ENCODE measurements around the gene COMMD4.
A peak's percentile ranks its signal among the peaks of the same experiment; 100 is the strongest.
"Not testable (repeated sequence)": the region's sequence is repeated elsewhere in the genome, so short reads cannot be mapped to it uniquely, and the experiment has no call there.

Gene COMMD4
- long read RNA-seq, donor 1, full-length matches to known transcripts: 50 of 68 reads
- long read RNA-seq, donor 1, partial matches to known transcripts: 18 of 68 reads
- long read RNA-seq, donor 1, other reads (novel, unspliced or antisense): 0 of 68 reads
- long read RNA-seq, donor 2, full-length matches to known transcripts: 29 of 36 reads
- long read RNA-seq, donor 2, partial matches to known transcripts: 7 of 36 reads
- long read RNA-seq, donor 2, other reads (novel, unspliced or antisense): 0 of 36 reads
- long read RNA-seq, donor 3, full-length matches to known transcripts: 22 of 22 reads
- long read RNA-seq, donor 3, partial matches to known transcripts: 0 of 22 reads
- long read RNA-seq, donor 3, other reads (novel, unspliced or antisense): 0 of 22 reads
- long read RNA-seq, donor 4, full-length matches to known transcripts: 33 of 47 reads
- long read RNA-seq, donor 4, partial matches to known transcripts: 14 of 47 reads
- long read RNA-seq, donor 4, other reads (novel, unspliced or antisense): 0 of 47 reads
- long read RNA-seq, donor 5, full-length matches to known transcripts: 47 of 67 reads
- long read RNA-seq, donor 5, partial matches to known transcripts: 20 of 67 reads
- long read RNA-seq, donor 5, other reads (novel, unspliced or antisense): 0 of 67 reads
- long read RNA-seq, donor 6, full-length matches to known transcripts: 31 of 38 reads
- long read RNA-seq, donor 6, partial matches to known transcripts: 7 of 38 reads
- long read RNA-seq, donor 6, other reads (novel, unspliced or antisense): 0 of 38 reads
- long read RNA-seq, donor 7: 0 reads
- long read RNA-seq, donor 8, full-length matches to known transcripts: 47 of 58 reads
- long read RNA-seq, donor 8, partial matches to known transcripts: 11 of 58 reads
- long read RNA-seq, donor 8, other reads (novel, unspliced or antisense): 0 of 58 reads

DNA sequence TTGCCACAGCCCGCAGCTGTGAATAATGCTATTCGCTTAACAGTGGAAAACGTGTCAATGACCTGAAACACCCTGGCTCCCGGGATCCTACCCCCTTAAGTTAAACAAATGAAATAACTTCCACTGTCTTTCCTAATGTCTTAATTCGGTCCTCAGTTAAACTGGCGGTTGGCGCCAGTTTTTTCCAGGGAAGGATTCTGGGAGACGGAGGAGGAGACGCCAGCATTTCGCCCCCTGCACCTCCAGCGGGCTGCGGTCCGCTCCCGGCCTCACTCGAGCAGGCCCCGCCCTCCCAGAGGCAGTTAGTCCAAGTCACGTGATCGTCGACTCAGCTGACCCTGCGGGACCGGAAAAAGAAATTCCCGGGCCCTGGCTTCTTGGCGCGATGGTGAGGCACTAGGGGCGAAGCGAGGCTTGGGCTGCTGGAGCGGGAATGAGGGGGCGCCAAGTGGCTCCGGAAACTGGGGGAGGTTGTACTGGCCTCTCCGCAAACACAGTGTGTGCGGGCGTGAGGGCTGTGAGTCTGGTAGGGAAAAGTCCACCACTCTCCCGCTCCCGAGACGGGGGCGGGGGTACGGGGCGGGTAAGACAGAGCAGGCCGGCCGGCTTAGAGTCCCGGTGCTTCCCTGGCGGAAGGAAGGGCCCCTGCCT lies at the start of gene COMMD4:
Gene COMMD4 (plus strand): TSS at position 359 of the 651 bp plus-strand sequence. CDS start 27 bp downstream, at position 386.
- DNase-seq: peak; percentile 85

DNA sequence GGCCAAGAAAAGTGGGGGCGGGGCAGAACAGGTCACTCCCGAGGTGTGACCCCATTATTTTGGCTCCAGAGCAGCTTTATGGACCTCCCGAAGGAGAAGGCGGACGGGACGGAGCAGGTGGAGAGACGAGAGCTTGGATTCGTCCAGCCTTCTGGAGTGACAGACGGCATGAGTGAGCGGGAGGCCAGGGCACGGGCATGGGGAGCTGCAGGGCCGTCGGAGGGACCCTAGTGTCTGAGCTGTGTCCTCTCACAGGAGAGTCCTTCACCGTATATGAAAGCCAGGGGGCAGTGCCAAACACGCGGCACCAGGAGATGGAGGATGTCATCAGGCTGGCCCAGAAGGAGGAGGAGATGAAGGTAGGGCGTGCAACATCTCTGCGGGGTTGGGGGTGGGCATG lies 42.2 kb upstream of the COMMD4 start:
- not testable (repeated sequence) for DNase-seq

DNA sequence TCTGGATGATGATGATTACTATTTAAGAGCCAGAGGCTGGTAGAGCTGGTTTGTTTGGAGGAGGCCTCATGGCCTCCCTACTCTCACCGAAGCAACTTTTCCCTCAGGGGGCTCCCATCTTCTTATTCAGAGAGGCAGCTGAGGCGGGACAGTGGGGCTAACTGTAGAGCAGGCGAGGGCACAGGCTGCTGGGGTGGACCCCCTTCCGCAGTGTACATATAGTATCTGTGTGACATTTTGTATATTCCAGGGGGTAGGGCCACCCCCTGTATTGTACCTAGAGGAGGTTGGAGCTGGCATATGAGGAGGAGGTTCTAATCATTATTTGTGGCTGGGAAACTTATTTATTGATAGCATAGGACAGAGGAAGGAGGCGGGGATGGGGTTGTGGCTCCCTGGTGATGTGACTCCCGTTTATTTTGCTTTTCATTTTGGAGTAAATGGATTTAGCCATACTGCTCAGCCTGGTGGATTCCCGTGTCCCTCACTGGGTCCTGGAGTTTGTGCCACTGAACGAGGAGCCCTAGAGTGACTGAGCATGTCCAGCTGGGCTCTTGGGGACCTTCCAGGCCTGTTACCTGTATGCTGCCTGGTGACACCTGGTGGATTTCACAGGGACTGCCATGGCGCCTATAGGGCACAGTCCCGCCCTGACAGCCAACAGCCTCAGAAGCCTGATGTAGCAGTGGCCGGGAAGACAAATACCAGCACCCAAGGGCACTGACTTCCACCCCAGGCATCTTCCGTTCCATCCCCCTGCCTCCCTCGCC lies 37.1 kb upstream of the COMMD4 start:
- not testable (repeated sequence) for DNase-seq

DNA sequence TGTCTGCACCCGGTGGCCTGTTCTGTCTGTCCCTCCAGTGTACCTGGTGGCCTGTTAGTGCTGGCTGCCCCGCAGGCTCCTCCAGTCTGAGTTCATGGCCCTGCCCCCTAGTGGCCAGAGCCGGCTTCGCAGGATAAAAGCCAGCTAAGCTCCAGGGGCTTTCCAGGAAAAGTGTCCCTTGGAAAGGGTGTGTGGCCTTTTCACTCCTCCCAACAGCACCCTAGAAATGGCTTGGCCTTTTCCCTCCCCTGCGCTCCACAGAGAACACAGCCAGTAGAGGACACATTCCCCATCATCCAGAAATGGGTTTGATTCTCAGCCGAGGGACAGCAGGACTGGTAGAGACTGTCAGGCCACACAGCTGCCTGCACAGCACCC lies 36.6 kb upstream of the COMMD4 start:
- not testable (repeated sequence) for DNase-seq

DNA sequence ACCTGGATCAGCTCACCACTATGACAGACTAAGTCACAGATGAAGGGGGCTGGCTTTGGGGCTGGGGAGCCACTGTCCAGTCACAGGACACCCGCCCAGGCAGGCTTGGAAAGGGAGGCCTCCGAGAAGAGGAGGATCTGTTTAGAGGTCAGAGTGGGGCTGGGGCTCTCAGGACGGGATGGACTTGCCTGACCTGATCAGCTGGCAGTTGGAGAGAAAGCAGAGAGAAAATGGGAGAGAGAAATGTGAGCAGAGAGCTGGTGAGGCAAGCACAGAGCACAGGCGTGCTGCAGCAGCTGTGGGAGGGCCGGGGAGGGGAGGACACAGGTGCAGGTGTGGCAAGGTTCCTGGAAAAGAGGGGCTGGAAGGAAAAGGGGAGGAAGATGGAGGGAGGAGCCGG lies 35.8 kb upstream of the COMMD4 start:
- not testable (repeated sequence) for DNase-seq

DNA sequence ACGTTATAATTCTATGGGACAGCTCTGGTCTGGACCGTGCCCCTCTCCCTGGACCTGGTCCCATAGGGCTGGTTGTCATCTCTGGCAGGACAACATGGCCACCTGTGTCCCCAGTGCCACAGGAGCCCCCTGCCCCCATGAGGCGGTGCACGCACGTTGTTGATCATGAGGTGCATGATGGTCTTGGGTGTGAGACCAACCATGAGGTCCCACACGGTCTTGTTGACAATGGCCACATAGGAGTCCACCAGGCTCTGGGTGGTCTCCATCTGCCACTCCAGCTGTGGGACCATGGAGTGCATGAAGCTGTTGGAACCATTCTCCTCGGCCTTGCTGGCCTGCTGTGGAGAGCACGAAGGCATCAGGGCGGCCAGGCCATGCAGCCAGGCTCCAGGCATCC lies 33.5 kb upstream of the COMMD4 start:
- no peak for DNase-seq

DNA sequence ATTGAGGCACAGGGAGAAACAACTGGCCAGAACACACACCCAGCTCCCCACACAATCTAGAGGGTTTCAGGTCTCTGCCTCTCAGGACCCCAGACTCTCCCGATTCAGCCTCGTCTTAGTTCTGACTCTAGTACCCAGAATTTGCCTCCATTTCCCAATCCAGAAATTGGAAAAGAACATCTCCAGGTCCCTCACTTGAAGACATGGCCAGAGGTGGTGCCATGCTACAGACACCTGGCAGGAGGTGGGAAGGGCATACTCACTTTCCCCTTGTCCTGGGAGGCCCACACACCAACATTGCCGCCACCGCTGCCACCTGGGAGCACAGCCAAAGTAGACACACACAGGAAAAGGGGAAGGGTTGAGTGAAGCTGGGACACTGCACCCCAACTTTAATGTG lies 33.1 kb upstream of the COMMD4 start:
- not testable (repeated sequence) for DNase-seq

DNA sequence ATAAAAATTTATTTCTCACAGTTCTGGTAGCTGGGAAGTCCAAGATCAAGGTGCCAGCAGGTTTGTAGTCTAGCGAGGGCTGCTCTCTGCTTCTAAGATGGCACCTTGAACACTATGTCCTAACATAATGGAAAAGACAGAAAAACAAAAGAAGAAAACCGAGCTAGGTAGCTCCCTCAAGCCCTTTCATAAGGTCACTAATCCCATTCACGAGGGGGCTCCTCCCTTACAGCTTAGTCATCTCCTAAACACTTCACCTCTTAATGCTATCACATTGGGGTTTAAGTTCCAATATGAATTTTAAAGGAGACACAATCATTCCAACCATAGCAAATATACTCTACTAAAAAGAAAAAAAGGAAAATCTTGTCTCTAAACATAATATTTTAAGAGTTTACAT lies 29.7 kb upstream of the COMMD4 start:
- DNase-seq: no peak

DNA sequence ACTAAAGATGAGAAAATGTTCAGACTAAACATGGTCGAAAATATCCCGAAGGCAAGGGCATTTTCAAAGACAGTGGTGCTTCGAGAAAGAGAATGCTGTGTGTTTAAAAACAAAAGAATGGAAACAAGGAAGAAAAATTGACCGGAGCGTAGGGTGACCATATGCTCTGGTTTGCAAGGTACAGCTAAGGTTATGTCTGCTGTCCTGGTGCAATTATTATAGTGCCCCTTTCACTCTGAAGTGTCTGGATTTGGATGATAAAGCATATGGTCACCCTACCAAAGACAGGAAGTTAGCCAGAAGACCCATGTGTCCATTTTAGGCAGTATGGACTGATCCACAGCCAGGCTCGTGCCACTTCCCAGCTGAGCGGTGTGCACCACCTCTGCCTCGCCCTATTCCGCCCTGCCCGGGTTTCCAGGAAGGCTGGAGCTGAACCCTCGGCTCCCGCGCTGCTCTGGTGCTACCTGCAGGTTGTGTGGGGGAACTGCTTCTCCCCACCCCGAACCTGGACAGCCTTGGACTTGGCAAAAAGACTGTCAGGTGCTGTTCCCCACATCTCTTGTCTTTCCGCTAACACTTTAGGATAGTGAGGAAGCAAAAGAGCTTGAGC lies 28.0 kb upstream of the COMMD4 start:
- DNase-seq: no peak

DNA sequence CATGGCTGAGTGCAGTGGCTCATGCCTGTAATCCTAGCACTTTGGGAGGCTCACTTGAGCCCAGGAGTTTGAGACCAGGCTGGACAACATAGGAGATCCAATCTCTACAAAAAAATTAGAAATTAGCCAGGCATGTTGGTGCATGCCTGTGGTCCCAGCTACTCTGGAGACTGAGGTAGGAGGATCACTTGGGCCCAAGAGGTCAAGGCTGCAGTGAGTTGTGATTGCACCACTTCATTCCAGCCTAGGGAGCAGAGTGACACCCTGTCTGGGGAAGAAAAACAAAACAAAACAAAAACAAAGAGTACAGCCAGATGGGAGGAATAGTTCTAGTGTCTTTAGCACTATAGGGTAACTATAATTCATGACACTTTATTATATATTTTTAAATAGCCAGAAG lies 26.2 kb upstream of the COMMD4 start:
- DNase-seq: no peak

DNA sequence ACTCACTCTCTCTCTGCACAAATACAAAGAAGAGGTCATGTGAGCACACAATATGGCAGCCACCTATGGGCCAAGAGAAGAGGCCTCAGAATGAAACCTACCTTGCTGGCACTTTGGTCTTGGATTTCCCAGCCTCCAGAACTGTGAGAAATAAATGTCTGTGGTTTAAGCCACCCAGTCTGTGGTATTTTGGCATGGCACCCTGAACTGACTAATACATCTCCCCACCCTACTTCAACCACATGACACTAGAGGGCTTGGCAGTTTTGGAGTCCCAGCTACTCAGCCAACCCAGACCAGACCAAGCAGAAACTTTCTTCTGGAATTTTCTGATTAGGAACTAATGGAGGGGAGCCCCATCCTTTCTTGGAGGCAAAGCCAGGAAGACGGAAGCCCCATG lies 23.3 kb upstream of the COMMD4 start:
- not testable (repeated sequence) for DNase-seq

DNA sequence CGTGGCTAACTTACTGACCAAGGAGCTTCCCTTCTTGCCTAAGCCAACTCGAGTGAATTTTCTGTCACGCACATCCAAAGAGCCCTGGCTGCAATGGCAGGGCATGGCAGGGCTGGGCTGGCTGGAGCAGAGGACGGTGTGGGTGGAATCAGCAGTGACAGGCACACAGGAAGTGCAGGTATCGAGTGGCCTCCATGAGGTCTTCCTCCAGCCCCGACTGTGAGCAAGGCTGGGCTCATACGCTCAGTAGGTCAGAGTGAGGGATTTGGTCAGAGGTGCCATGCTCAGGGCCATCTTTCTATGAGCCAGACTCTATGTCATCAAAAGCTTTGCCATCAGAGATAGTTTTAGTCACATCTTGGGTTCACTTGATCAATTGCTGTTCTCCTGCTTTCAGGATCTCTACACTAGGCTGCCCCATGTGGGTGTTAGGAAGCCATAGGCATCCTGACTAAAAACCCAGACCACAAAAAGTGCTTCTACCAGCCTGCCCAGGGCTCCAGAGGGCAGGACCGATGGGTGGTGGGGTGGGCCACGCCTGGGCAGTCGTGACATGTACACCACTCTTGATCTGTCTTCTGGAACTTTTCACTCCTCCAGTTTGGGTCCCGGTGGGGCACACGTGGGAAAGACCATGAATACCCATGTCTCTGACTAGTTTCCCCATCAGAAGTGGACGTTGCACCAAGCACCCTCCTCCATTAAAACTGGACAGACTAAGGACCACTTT lies 22.6 kb upstream of the COMMD4 start:
- no peak for DNase-seq

DNA sequence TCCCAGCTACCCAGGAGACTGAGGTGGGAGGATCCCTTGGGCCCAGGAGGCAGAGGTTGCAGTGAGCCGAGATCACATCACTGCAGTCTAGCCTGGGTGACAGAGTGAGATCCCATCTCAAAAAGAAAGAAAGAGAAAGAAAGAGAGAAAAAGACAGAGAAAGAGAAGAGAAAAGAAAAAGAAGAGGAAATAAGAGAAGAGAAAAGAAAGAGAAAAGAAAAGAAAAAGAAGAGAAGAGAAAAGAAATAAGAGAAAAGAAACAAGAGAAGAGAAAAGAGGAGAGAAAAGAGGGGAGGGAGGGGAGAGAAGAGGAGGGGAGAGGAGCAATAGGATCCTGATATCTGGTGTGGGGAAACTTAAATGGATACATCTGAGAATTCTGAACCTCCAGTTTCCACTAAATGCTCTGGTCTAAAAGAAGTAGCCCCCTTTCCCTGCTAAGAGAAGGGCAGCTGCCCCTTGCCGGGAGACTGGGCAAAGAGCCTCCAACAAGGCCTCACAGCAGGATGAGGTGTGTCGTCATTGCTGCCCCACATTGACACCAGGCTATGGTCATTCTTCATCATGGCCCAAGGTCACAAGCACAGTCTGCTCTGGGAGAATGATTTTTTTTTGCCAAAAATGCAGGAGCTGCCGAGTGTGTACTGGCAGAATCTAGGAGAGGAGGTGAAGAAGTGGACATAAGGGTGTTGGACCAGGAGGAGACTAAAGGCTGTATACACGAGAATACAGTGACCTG lies 21.1 kb upstream of the COMMD4 start:
- DNase-seq: no peak

DNA sequence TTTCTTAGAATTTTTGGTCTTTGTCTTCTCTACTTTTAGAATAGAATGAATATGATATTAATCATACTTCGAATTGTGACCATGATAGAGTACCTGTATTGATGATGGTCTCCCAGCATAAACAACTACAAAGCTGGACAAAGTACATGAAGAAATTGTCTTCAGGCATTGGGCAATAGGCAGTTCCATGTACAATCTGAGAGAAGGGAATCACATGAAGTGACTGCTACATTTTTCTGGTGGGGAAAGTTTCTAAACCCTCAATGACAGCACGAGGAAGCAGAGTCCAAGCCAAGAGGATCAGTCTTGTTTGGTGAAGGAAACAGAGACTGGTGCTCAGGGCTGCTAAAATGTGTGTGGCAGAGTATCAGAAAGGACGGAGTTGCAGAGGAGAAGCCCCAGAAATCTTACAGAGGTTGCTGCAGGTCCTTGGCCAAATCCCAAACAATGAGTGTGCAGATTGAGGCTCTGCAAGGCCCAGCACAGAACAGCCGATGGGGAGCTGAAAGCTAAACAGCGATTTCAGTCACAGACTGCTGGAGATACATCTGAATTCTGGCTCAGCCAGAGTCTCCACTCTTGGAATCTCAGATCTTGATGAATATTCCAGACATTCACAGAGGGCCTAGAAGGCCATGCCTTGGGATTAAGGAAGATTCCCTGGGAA lies 16.5 kb upstream of the COMMD4 start:
- DNase-seq: not testable (repeated sequence)

DNA sequence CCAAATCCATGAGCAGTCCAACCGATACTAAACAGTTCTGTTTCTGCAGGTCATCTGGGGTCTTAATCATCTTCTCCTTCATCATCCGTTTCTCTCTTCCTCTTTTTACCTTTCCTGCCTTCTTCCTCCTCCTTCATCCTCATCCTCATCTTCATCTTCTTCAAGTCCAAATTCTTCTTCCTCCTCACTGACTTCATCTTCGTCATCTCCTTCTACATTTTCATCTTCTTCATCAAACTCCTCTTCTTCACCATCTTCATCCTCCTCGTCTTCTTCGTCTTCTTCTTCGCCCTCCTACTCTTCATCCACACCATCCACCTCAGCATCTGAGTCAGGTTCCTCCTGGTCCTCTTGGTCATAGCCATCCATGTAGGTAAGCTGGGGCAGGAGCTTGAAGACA lies 14.2 kb upstream of the COMMD4 start:
- DNase-seq: no peak

DNA sequence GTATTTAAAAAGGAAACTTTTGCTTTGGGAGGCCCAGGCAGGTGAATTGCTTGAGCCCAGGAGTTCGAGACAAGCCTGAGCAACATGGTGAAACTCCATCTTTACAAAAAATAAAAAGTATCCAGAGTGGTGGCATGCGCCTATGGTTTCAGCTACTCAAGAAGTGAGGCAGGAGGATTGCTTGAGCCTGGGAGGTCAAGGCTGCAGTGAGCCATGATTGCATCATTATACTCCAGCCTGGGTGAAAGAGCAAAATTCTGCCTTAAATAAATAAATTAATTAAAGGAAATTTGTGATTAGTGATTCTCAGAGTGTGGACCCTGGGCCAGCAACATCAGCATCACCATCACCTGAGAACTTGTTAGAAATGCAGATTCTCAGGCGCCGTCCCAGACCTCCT lies 9.9 kb upstream of the COMMD4 start:
- no peak for DNase-seq

DNA sequence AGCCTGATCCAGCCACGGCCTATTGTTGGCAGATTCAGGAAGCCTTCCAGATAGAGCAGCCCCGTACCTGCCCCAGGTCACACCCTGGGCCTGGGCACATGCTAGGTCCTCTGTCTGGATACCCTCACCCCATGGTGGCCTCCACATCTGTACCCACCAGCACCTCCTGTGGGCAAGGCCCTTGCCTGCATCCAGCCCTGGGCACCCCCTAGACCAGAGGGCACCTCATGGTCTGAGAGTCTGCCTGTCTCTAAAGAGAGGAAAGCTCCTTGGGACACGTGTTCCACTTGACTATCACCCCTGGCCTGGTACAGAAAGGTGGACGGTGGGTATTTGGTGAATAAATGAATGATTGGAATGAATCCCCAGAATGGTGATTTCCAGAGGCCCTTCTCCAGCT lies 8.9 kb upstream of the COMMD4 start:
- DNase-seq: no peak

DNA sequence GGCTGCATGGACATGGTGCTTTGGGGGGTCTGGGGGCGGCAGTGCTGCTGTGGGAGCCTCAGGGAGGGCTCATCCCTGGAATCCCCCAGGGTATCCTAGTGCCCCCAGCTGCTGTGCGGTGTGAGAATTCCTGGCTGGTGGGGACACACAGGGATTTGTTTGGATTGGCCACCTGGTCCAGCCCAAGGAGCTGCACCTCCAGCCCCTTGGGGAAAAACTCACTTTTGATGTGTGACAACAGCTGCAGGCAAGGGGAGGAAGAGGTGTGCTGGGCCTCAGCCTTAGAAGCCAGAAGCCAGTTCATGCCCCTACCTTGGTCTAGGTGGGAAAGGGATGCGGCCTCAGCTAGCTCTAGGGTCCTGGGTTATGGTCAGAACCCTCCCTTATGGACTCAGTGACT lies 8.4 kb upstream of the COMMD4 start:
- no peak for DNase-seq

DNA sequence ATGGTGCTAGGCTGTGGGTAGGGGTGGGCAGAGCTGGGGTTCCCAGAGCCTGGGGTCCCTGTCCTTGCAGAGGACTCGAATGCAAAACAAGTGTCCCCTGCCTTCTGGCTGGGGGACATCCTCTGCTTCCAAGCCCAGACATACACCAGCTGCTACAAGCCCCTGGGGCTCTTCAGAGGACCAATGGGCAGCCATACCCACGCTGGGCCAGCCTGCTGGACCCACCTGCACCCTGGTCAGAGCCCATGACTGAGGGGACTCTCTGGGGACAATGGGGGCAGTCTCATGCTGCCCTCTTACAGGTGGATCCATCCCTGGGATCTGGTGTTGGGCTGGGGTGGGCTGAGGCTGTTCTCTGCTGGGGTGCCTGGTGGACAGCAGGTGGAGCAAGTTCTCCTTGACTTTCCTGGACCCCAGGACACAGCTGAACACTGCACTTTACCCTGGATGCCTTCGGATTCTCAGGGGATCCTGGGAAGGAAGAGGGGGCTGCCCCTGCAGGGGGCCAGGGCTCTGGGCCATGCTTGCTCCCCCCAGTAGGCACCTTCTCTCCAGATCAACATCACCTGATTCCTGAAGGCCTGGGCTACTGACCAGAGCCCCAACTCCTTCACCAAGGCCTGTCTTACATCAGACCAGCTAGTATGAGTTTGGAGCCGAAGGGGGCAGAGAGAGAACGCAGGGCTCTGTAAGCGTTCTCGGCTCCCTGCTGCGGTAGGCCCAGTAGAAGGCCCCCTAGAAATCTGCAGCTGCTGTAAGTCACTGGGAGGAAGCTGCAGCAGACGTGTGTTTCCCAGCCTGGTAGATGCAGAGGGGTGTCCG lies 7.2 kb upstream of the COMMD4 start:
- DNase-seq: no peak
